Glomerular visceral epithelial cell (primary cell): ENCODE measurements around the gene IL1RAPL2.
"Not testable (repeated sequence)": the region's sequence is repeated elsewhere in the genome, so short reads cannot be mapped to it uniquely, and the experiment has no call there.

Experiments used
- DNase-seq: peaks from one replicate; pipeline ENCODE4 v3.0.0-alpha.2; 2016; ENCODE audit errors: extremely low spot score

Gene IL1RAPL2

GRCh38 chrX:105701310-105702052, 1135.5 kb downstream of the IL1RAPL2 start:
- no peak for DNase-seq

DNA sequence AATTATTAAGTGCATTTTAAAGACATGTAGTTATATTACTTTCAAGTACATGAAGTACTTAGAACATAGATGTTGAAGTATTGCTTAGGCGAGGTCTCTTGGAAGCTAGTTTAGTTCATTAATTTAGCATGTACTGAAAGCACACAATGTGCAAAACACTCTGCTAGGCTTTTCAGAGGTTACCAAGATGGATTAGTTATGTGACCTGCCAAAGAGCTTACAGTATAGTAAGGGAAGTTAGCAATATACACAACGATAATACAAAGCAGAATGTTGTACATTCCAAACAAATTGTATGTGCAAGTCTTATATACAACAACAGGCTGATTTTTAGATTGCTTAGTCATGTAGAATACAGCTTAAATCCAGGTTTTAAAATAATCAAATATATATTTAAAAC, 1137.9 kb downstream of the IL1RAPL2 start:
- DNase-seq: no peak

DNA sequence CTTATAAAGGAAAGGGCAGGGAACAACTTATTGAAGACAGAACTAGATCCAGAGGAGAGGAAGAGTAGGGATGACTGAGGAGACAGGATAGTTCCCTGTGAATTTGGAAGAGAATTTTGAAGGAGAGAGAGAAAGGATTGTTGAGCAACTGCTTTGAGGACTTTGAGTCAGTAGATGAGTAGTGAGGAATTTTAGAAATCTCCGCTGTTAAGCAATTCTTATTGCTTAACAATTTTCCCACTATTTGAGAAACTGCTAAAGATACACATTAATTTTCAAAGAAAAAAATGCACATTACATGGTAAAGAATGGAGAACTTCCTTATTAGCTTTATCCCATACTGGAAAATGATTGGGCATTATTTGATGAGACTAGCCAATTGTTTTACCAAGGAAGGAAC, 1140.0 kb downstream of the IL1RAPL2 start:
- no peak for DNase-seq

DNA sequence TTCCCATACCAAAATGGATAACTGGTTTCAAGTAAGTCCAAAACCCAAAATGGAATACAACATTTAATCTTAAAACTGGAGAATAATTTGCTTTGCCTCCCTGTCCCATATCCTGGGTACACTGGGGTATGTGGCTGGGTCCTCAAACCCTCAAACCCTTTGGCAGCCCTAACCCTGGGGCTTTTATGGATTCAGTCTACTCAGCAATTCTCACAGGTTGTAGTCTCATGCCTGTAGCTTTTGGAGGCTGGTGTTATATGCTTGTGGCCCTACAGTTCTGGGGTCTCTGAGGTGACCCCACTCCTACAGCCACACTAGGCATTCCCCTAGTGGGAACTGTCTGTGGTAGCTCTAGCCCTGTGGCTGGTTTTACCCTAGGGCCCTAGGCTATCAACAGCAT, 1145.8 kb downstream of the IL1RAPL2 start:
- no peak for DNase-seq

GRCh38 chrX:105715746-105716145, 1149.7 kb downstream of the IL1RAPL2 start:
- DNase-seq: no peak

GRCh38 chrX:105723966-105724735, 1158.2 kb downstream of the IL1RAPL2 start:
- no peak for DNase-seq

DNA sequence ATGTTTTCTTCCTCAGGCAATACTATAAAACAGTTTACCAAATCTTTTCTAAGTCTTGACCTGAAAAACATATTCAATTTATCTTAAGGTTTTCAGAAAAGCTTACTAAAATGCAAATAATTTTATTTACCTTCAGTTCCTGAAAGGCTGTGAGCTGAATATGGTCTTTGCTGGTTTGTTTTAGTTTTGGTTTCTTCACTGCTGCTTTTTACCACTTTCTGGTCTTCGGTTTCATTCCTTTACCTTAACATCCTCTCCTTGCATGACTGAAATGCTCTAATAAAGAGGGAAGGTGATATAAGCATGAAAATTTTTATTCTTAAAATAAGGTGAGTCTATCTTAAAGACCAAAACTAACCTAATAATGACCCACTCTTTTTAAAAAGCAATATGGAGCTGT, 1159.2 kb downstream of the IL1RAPL2 start:
- DNase-seq: no peak

- no peak for DNase-seq
These were observed 1172.2 kb downstream of the IL1RAPL2 start for GRCh38 chrX:105738162-105738561.

DNA sequence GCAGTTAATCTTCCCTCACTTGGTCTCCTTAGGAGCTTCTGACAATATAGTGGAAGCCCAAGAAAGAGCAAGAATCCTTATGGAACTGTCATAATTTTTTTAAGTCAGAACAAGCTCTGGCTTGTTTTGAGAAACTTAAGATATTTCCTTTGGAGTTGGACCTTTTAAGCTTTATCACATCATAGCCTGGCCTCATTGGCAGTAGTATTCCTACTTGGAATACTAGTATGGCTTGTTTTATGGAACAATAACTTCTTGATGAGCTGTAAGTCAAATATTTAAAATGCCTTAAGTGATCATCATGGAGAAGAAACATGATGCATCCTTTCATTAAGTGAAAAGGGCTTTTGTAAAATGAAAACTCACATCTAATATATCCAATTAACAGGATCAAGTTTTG, 1178.3 kb downstream of the IL1RAPL2 start:
- no peak for DNase-seq

- DNase-seq: no peak
These were observed 1178.9 kb downstream of the IL1RAPL2 start for GRCh38 chrX:105744946-105745345.

DNA sequence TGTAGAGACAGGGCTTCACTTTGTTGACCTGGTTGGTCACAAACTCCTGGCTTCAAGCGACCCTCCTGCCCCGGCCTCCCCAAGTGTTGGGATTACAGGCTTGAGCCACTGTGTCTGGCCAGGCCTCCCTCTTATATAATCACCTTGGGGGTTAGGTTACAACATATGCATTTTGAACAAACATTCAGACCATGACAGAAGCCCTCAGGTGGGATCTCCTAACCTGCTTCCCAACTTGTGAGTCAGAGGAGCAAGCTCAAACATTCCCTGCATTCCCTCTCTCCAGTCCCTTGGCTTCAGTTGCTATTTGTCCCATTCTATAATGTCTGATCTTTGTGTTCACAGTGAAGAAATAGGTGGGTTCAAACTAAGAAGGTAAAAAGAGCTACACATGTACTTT, 1179.9 kb downstream of the IL1RAPL2 start:
- DNase-seq: no peak

DNA sequence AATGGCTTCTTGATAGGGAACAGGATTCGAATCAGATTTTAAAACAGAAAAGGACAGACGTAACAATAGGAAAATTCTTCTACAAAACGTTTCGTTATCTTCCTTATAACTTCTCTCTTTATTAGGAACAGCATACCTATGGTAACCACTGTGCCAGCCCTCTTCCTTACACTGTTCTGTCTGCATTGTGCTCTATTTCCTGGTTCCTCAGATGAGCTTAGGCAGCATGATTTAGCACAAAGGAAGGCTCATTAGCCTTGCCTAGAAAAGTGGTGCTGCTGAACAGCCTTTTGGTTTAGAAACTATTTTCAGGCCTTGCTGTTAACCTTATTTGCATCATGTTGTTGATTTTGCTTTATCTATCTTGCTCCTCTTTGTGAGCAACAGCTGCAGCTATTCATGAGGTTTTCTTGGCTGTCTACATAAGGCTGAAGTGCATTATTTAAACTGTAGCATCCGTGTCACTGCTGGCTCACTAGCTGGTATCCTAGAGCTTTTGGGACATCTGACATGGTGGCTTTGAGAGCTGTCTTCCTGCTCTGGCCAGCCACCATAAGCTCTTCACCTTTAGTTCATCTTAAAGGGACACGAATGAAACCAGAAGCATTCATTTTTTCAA, 1186.4 kb downstream of the IL1RAPL2 start:
- DNase-seq: no peak

DNA sequence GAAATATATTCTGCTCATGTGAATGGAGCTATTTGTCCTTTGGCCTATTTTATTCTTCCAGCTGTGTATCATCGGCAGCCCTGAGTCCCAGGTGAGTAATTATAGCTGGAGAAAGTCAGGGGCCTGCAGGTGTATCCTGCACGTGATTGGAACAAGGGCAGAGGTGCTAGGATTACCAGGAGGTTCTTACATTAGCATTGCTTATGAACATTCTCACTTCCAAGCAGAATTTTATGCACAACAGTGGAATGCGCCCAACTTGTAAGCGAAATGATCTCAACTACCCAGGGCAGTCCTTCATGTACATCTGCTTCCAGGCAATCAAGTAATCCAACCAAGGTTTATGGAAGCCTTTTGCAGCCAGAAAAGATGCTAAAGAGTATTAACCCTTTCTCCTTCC, 1187.4 kb downstream of the IL1RAPL2 start:
- no peak for DNase-seq

GRCh38 chrX:105754286-105754964, 1188.4 kb downstream of the IL1RAPL2 start:
- DNase-seq: no peak

DNA sequence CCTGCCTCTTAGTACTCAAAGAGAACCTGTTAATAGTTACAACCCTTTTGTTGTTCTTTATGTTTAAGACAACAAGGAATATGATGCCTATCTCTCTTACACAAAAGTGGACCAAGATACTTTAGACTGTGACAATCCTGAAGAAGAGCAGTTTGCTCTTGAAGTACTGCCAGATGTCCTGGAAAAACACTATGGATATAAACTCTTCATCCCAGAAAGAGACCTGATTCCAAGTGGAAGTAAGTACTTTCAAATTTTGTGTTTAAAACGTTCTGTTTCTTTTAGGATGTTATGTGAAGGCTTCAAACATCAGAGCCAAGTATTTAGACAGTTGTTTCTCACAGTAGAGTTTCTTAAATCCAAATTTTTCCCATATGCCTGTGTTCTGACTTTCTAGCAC, 1189.1 kb downstream of the IL1RAPL2 start:
- DNase-seq: no peak

DNA sequence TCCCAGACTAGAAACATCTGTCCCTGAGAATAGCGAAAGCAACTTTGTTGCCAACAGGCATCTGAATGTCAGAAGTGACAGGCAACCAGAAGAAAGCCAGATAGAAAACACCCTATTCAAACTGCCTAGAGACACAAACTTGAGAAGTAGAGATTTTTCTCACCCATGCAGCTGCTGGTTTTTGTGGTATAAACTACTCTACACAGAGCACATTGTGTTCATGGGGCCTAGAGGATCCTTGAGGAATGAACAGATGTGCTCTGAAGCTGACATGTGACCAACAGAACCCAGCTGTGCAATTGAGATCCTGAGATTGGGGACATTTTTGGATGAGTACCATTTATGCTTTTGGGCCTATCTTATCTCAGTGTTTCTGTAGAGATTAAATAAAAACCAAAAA, 1192.8 kb downstream of the IL1RAPL2 start:
- DNase-seq: no peak

DNA sequence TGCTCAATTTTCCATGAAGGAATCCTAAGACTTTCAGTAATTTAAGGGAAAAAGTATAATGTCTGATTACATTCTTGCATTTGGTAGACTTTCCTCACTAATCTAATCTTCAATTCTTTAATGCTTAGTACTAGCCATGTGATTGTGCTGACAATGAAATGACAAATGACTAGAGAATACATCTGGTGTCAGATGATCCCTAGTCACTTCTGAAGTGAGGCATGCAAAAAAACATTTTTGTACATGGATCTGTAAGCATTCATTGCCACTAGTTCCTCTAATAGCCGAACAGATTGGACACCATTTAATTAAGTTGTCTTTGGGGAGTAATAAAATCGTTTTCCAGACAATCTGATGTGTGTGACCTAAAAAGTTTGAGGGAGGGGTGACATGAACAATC, 1193.6 kb downstream of the IL1RAPL2 start:
- no peak for DNase-seq

- DNase-seq: no peak
These were observed 1199.7 kb downstream of the IL1RAPL2 start for GRCh38 chrX:105765691-105766090.

- DNase-seq: no peak
These were observed 1207.8 kb downstream of the IL1RAPL2 start for GRCh38 chrX:105773801-105774200.

DNA sequence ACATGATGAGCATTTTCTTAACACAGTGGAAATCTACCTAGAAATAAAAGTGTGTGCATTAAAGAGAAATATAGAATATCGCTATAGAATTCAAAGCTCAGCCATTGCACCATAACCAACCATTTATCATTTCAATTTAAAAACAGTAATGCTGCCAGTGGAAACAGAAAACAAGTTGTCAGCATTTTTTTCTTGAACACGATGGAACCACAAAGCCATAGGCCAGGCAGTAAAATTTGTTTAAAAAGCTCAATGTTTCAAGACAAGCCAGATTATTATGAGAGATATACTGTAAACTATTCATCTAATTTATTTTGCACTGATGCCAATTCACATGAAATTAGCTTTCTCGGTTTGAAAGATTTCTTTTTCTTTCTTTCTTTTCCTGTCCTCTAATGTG, 1209.7 kb downstream of the IL1RAPL2 start:
- no peak for DNase-seq

DNA sequence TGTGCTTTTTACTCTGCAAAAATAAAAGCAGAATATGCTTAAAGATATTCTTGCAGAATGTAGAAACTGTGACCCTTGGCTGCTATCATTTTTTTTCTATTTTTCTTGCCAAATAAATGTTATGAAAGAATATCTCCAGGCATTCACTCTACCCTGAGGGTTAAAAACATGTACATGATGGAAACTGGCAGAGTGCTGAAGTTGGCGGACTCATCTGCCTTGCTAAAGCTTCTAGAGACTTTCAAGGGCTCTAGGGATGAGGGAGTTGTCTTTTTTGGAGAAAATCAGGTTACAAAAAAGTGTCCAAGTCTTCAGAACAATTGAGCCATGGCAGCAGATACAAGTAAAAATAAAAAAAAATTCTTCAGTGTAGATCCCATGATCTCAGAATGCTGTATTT, 1215.8 kb downstream of the IL1RAPL2 start:
- DNase-seq: no peak

DNA sequence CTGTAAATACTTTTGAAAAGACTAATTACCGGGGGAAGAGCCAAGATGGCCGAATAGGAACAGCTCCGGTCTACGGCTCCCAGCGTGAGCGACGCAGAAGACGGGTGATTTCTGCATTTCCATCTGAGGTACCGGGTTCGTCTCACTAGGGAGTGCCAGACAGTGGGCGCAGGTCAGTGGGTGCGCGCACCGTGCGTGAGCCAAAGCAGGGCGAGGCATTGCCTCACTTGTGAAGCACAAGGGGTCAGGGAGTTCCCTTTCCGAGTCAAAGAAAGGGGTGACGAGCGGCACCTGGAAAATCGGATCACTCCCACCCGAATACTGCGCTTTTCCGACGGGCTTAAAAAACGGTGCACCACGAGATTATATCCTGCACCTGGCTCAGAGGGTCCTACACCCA, 1230.9 kb downstream of the IL1RAPL2 start:
- DNase-seq: not testable (repeated sequence)
